GM10248 (cell line): ENCODE measurements around the gene MYO5A.
A peak's percentile ranks its signal among the peaks of the same experiment; 100 is the strongest.

Source experiments
- CTCF ChIA-PET: fragments of 300-600 bp; sonication (Branson Sonifier 250); formaldehyde crosslinking; extraction: SDS; loops from one replicate; lab custom pipeline; 2021; ENCODE audit warnings: antibody characterized with exemption; lab: Yijun Ruan, JAX
- POLR2A ChIA-PET: fragments of 350-650 bp; sonication (Branson Sonifier 250); formaldehyde crosslinking; extraction: SDS; loops from one replicate; lab custom pipeline; 2020; ENCODE audit warnings: antibody characterized with exemption; lab: Yijun Ruan, JAX
- DNase-seq: peaks from one replicate; pipeline ENCODE4 v3.0.0; 2012; ENCODE audit errors: extremely low spot score
- TF ChIP-seq, protein P1 (sequence below): IDR thresholded peaks from 2 replicates; pipeline ENCODE4 v1.5.1; 2012; ENCODE audit warnings: mild to moderate bottlenecking, low read depth; ENCODE audit errors: extremely low read depth, missing control alignments, control extremely low read depth

MYO5A gene

DNA sequence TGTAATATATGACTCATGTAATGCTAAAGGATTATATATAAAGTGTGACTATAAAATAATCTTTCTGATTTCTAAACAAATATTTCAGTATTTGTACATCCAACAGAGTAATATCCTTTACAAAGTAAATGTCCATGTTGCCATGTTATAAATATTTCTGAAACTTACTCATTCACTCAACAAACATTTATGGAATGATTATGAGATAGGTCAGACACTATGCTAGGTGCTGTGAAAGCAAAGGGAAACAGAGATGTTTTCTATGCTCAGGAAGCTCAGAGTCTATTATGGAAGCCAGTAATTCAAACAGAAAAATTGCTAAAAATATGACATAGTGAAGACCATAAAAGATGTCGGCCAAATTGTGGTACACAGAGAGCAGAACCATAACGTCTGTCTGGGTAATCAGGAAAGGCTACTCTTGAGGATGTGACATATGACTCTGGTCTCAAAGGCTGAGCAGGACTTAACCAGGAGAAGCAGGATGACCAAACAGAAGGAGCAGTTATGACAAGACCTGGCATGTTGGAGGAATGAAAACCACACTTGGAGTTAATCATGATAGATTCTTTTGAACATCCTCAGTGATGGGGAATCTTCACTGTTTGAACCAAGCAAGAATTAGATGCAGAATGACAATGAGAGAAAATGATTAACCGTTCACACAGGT lies 194.1 kb downstream of the MYO5A start:
- TF ChIP-seq, protein P1, sequence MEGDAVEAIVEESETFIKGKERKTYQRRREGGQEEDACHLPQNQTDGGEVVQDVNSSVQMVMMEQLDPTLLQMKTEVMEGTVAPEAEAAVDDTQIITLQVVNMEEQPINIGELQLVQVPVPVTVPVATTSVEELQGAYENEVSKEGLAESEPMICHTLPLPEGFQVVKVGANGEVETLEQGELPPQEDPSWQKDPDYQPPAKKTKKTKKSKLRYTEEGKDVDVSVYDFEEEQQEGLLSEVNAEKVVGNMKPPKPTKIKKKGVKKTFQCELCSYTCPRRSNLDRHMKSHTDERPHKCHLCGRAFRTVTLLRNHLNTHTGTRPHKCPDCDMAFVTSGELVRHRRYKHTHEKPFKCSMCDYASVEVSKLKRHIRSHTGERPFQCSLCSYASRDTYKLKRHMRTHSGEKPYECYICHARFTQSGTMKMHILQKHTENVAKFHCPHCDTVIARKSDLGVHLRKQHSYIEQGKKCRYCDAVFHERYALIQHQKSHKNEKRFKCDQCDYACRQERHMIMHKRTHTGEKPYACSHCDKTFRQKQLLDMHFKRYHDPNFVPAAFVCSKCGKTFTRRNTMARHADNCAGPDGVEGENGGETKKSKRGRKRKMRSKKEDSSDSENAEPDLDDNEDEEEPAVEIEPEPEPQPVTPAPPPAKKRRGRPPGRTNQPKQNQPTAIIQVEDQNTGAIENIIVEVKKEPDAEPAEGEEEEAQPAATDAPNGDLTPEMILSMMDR = no peak
- CTCF ChIA-PET = interaction anchor here (1.0 to 1.3 kb wide), 2 partner anchors 26 to 308 kb away, joined by 3 to 4 read pairs; no protein-coding TSS in a partner anchor
- DNase-seq = no peak
- POLR2A ChIA-PET = no interaction called here

DNA sequence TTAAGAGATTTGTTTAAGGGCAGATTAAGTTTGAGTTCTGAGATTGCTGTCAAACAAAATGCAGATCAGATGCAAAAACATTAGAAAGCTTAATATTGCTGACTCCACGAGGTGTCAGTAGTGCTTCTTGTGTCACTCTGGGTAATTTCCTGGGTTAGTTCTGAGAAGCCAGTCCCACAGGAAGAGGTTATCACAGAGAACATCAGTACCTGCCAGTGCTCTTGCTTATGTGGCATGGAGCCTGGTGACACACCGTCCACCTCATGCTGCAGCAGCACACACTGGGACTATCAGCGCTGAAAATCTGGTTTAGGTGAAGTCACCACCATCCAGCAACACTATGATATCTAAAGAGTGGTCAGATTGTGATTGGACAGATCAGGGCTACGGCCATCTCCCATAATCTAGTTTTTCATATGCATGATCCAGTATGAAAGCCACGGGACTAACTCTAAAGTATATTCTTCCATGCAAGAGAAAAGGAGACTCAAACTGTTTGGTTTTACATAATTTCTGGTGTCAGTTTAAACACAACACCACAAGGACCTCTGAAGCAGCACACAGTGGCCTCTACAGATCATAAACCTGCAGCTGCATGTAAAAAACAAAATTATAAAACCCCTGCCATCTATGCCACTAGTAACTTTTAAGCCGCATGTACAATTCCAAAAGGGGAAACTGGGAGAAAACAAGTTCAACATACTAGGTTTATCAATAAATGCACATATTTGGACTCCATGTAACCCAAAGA lies 197.0 kb downstream of the MYO5A start:
- TF ChIP-seq, protein P1 = peak; percentile 69
- ChIA-PET POLR2A (no interaction called here), CTCF (interaction anchor here (0.6 to 2.7 kb wide), 26 partner anchors 11 to 416 kb away, joined by 3 to 25 read pairs (median 3); no protein-coding TSS in a partner anchor)
- peak; percentile 73 for DNase-seq

DNA sequence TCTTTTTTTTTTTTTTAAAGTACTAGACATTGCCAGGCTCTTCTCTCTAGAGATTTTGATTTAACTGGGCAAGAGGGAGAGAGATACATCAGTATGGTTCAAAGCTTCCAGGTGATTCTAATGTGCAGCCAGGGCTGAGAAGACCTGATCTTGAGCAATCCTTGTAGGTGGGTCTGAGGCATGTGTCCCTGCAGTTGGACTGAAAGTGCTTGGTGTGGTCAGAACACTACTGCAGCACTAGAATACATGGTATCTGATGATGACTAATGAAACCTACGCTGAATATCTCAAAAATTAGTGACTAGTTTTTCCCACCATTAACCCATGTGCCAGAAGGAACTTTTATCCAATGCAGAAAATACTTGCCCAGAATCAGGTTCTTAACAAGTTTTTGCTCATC lies 198.7 kb downstream of the MYO5A start:
- no peak for DNase-seq
- CTCF ChIA-PET = interaction anchor here (0.8 kb wide), 1 partner anchor 405 kb away, joined by 3 read pairs; no protein-coding TSS in a partner anchor
- TF ChIP-seq, protein P1 = no peak
- POLR2A ChIA-PET = no interaction called here

DNA sequence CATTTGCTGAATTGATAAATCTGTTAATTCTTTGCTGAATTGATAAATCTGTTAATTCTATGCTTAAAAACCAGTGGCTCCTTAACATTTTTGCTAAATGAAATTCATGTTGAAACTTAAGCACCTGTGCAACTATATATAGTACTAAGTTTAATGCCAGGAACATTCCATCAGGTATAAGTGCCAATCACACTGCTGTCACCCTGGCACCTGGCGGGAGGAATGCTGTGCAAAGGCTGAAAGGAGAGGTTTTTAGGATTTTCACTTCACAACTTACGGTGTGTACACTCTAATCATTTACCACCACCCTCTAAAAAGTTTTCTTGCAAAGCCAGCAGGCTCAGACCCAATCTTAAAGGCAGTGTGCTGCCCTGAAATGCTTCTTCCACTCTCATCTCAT lies 199.5 kb downstream of the MYO5A start:
- CTCF ChIA-PET = interaction anchor here (0.8 to 1.4 kb wide), 3 partner anchors 25 to 405 kb away, joined by 3 to 5 read pairs (median 3); no protein-coding TSS in a partner anchor
- TF ChIP-seq, protein P1 = no peak
- DNase-seq = no peak
- POLR2A ChIA-PET = no interaction called here

DNA sequence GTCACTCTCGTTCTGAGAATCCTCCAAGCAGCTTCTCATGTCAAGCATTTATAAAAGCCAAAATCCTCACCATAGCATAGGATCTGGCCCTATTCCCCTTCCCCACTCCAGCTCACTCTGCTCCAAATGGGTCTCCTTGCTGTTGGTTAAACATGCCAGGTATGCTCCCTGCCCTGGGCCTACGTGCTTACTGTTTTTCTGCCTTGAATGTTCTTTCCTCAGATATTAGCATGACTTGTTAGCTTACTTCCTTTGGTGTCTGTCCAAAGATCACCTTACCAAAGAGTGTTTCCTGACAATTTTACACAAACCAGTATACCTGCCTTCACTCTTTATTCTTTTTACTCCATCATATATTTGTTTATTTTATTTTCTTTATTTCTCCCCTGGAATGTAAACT lies 200.0 kb downstream of the MYO5A start:
- ChIA-PET POLR2A (no interaction called here), CTCF (interaction anchor here (0.8 to 1.4 kb wide), 4 partner anchors 25 to 407 kb away, joined by 3 to 5 read pairs (median 3); no protein-coding TSS in a partner anchor)
- DNase-seq = no peak
- TF ChIP-seq, protein P1 = no peak

DNA sequence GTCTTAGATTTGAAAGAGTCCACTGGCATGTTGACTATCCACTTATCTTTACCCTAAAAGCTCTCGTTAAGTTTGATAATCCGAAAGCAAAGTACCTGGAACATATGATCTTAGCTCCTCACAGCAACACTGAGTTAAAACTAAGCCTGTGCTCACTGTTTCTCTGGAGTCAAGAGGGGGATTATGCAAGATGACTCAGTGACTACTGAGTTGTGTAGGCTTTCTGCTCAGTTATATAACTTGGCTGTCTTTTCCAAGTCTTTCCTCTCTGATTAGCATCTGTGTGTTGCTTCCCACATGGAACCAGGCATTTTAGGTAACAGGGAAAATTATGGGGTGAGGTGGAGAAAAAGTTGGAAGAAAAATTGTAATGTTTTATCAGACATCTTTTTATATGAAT lies 201.9 kb downstream of the MYO5A start:
- TF ChIP-seq, protein P1 = no peak
- ChIA-PET POLR2A (no interaction called here), CTCF (interaction anchor here (0.7 to 1.6 kb wide), 4 partner anchors 21 to 409 kb away, joined by 3 to 4 read pairs (median 3); no protein-coding TSS in a partner anchor)
- DNase-seq = no peak
